HG02763 (cell line): ENCODE results near the gene TFAP2A.

ENCODE experiments used
- ATAC-seq: cut with Tn5 transposase; IDR thresholded peaks from one replicate; pipeline ENCODE4 v1.9.1; 2021; ENCODE audit warnings: mild to moderate bottlenecking, moderate library complexity; ENCODE audit not compliant: unreplicated experiment

The TFAP2A gene

DNA sequence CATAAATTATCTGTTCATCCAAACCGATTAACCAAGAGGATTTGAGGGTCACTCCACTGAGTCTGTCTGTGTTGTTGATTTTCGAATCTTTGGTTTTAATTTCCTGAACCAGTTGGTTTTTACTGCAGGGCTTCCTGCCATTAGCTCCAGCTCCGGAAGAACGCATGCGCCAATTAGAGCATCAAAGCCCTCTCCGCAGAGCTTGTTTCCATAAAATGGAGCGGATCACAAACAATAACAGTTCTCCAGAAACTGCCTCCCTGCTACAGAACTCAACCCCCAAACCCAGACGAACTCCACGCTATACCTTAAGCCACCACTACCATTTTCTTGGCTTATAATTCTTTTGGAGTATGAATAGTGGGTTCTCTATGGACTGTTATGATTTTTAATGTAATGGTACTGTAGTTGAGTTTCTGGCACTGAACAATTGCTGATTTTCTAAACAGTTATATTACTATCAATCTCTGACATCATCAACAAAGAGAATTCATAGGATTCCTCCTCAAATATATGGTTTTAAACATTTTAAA is 13.8 kb downstream of the TFAP2A start:
- ATAC-seq, result no peak

DNA sequence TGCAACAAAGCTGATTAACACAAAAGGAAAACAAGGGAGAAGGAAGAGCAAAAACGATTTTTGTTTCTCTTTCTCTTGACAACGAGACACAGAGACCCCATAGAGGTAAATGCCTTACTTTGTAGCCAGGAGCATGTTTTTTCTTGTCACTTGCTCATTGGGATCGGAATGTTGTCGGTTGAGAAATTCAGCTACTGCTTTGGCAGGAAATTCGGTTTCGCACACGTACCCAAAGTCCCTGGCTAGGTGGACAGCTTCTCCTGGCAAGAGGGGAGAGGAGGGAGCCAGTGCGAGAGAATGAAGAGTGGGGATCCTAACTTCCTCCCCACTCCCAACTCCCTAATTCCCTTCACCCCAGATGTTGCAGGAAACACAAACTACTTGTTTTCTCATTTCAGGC is 14.5 kb downstream of the TFAP2A start:
- no peak for ATAC-seq

DNA sequence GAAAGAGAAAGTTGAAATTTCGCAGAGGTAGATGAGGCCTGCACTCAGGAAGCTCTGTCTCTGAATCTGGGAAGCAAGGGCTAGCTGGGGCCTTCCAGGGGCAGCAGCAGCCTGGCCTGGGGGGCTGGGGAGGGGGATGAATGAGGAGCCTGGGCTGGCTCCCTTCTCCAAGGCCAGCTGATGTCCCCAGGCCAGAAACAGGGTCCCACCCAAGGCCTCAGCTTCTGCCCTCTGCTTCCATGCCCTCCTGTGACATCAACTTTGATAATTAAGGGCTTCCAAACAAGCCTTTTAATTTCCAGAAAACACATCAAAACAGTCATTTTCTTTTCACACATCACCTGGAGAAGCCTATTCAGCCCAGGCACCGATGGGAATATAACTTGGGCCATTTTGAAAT is 15.4 kb downstream of the TFAP2A start:
- no peak for ATAC-seq

DNA sequence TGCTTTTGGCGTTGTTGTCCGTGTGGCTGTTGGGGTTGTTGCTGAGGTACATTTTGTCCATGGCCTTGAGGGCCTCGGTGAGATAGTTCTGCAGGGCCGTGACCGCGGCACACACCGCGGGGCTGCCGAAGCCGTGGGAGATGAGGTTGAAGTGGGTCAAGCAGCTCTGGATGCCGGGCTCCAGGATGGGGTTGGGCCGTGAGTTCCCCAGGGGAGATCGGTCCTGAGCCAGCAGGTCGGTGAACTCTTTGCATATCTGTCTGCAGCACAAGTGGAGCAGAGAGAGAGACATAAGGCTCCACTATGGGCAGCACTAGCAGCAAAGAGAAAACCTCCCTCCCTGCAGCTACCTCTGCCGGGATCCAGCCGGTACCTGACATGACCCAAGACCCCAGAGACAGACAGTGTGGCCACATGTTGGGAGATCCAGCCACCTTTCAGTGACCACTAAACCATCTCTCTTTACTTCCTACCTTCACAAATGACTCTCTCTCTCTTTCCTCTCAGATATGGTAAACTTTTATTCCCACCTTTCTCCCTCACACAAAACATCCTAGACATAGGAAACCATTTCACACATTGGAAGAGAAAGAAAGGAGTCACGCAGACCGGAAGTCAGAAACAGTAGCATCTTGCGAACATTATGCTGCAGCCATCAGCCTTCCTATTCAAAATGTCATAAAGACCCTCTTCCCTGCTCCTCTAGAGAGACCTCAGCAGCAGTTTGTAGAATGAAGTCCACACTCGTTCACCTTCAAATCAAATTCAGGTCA is 16.2 kb downstream of the TFAP2A start:
- no peak for ATAC-seq

DNA sequence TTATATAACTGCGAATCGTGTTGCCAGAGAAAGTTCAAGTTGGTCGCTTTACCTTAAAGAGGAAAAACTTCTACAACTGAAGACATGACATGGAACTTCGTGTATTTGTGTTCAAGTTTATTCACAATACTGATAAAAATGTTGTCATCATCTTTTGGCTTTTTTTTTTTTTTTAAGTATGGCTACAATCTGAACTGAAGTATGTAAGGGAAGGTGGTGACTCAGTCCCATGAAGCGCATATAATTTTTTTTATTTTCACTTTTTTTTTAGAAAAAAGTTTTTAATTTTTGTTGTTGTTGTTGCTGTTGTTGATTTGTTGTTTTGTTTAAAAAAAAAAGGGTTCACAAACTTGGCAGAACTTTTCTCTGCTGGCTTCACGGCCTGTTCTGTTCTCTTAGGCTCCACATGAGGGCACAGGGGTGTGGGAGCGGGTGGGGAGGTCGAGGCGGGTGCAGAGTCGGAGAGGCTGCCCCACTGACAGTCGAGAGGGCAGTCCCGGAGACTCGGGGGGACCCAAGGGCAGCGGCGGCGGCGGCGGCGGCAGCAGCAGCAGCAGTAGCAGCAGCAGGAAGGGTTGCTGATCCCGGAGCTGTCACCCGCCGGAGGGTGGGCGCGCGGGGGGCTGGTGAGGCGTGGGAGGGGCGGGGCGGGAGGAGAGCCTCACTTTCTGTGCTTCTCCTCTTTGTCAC is 17.0 kb downstream of the TFAP2A start:
- no peak for ATAC-seq

DNA sequence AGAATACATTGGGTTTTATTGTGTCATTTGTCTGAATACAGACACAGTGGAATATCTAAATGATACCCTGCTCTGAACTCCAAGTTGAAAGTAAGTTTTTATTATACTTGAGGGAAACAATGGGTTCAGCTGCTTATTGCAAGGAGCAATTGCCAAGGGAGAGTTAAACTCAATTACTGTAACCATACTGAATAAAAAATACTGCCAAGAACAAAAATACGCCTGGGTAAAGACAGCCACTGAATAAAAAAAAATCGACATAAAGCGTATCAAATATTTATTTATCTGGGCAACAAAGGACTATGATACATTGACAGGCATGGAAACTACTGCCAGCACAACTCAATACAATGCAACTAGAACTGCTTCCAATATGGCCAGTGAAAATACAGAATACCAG is 18.1 kb downstream of the TFAP2A start:
- ATAC-seq, result no peak

DNA sequence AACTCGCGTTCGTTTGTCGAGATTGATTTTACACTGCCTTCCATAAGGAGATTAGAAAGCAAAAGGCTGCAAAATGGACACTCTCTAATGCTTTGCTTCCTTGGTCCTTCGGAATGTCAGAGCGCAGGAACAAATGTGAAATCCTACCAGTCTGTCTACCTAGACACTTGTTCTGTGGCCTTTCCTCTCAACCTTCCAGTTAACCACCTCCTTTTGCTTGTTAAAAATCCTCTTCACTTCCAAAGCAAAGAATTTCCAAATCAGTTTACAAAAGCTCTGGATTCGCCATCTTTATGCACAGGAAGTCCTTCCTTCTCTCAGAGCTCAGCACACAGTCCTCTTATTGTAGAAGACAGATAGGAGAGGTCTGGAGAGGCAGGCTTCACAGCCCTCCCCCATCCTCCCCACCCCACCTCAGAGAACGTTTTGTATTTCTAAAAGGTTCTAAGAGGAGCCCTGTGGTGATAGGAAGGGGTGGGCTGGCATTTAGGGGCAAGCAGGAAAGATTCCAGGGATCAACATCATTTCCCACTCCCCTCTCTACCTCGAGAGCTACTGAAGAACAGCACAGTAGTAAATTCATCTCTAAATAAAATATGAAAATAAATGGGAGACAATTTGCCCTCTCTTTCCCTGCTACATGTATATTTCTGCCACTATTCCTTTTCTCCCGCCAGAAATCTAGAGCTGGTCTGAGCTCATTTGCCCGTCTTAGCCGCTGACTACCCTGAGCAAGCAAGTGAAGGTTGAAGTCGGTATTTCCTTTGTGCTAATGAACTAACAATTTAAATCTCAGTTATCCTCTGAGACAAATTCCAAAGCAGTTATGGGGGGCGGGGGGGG is 18.9 kb downstream of the TFAP2A start:
- ATAC-seq, result no peak

DNA sequence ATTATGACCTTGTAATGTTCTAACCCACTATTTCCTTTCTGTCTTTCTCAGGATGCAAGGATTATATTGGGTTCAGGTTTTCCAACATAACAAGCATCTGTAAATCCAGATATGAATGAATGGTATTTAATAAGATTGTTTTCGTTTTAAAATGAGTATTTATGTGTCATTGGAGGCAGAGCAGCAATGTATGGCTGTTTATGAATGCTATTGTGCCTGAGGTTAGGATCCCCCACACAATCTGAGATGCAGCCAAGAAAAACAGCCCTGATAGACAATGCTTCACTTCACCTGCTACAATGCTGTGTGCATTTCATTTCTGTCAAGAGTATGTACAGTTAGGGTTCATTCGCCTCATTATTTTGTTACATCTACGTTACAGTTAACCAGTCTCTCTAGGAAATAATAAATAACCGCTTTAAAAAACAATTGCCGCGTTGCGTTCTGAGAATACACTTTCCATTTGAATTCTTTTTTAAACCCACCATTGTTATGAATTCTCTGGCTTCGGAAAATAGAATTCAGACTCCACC is 19.6 kb downstream of the TFAP2A start:
- no peak for ATAC-seq

DNA sequence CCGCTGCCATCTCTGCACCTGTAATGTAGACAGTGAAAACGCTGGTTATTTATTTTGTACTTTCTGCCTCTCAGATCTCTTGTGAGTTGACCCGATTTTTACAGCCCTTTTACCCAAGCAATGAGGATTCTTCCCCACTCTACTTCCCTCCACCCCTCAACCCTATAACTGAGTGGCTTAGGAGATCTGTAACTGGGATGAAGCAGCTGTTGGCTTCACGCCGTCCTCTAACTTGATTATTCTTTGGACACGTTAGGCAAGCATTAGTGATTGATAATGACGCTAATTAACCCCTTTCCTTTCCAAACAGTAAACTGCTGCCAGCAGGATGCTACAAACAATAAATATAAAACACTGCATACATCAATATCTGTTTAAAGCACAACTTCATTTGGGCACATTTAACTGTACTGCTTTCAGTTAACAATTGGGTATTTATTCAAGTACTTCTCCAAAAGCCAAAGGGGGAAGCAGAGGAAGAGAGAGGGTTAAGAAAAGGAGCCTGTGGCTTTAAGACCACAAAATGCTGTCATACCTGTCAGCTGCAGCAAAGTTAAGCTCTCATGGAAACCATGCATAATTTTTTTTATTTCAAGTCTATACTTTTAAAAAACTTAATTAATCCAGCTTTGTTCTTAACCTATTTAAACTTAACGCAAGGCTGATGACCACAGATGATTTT is 21.2 kb downstream of the TFAP2A start:
- no peak for ATAC-seq

DNA sequence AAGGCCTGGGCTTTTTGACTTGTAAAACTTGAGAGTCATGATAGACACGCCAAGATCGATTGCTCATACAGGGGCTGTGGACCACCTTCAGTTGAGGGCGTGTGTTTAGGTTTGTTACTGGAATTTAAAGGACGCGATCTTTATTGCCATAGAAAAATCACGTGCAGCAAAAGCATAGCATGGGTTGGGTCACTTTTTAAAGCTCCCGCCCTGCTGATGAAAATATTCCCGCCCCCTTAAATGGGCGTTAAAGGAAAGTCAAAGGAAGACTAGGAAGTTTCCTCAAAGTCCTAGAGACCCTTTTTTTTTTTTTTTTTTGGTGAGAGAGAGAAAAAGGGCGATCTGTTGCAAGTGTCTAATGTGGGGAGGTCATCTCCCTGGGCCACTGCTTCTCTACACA is 23.1 kb downstream of the TFAP2A start:
- ATAC-seq, result no peak

GRCh38 chr6:10391299-10391630 is 23.6 kb downstream of the TFAP2A start:
- no peak for ATAC-seq

- no peak for ATAC-seq
Observed at GRCh38 chr6:10390495-10391298, 24.2 kb downstream of the TFAP2A start.

DNA sequence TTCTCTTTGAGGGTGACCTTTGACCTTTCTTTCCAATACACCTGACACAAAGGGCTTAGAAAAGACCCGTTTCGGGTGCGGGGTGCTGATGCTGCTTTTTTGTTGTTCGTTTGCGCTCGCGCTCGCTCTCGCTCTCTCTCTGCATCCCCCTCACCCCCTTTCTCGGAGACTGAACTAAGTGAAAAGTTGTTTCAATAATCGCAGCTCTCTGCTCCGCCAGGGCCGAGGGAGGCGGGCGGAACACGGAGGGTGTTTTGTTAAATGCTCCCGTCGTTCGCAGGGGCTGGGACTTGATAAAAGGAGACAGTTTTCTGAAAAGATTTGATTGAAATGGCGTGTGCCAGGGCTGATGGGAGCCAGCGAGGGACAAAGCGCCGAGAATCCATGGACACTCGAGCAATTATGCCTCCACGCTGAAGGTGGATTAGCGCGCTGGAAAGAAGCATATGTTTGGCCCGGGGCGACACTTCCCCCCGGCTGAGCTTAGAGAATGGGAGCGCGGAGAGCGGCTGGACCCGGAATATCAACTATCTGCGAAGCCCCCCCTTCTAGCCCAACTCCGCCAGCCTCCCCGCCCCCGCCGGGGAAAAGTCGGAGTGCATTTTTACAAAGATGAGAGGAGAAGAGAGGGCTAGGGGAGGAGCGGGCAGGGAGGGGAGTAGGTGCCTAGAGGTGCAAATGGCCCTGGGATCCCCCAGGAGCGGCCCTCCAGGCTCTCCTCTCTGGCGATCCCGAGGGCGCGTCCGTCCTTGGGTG is 25.0 kb downstream of the TFAP2A start:
- ATAC-seq, result no peak

- no peak for ATAC-seq
Observed at GRCh38 chr6:10386756-10387654, 27.9 kb downstream of the TFAP2A start.

DNA sequence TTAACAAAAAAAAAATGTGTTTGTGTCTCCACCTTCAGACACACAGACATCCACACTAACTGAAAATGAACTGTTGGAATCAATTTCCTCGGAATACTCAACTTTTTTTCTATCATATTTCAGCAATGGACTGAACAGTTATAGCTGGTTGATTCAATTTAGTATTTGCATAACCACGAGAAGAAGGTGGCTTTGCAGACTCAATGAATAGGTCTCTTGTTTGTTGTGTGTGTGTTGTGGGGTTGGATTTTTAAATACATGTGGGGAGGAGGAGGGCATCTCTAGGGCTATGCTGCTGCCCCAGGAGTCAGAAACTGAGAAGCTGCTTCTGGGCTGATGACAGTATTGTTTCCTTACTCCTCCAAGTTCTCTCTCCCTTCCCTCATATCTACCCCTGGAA is 28.7 kb downstream of the TFAP2A start:
- ATAC-seq, result no peak

DNA sequence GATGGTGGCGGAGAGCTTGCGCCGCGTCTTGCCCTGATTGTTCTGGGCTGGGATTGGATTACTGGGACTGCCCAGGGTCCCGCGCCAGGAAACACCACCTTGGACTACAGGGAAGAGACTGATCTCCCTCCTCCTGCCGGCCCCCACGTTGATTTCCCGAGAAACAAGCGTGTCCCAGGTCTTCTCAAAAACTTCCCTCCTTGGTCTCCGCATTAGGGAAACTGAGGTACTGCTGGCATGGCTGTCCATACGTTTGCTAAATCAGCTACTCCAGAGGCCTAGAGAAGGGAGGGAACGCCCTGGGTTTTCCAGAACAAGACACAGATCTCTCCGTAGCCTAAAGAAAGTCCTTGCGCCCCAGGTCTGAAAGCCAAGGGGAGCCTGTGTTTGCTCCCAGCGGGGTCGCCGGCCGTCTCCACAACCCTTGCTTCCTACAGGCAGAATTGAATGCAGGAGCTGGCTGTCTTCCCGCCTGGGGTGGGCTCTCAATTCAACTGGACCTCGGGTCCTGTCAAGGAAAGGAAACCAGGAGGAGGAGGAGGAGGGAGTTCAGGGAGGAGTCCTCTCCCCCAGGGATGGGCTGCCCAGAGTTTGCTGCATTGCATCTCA is 29.2 kb downstream of the TFAP2A start:
- ATAC-seq, result no peak

- no peak for ATAC-seq
Observed at GRCh38 chr6:10384610-10385523, 30.0 kb downstream of the TFAP2A start.
